NCI-H2196 treated with DMSO at 0.1 percent for 48 hours (cell line): Measurements from ENCODE around the gene BDP1.
"Not testable (repeated sequence)": the region's sequence is repeated elsewhere in the genome, so short reads cannot be mapped to it uniquely, and the experiment has no call there.

Experiments
- DNase-seq: peaks from one replicate; lab custom pipeline; 2025; ENCODE audit not compliant: unreplicated experiment; lab: John Stamatoyannopoulos, UW

The BDP1 gene

GRCh38 chr5:71609916-71610315, 154.5 kb downstream of the BDP1 start:
- not testable (repeated sequence) for DNase-seq

- no peak for DNase-seq
Measured at GRCh38 chr5:71615809-71616208, 160.4 kb downstream of the BDP1 start.
